Measurements from ENCODE around the gene DNAJC9. TPM values are rescaled to one million over a fixed set of nuclear protein-coding genes. Genes with fewer than 3 reads are reported as not detected.

DNAJC9 gene

GRCh38 chr10:73210395-73211105 is 36.5 kb downstream of the DNAJC9 start:
- no peaks in the 10 kb centered on the region for H3K27me3 ChIP-seq (ENCODE audit: control insufficient read depth, insufficient read depth, low read length)
- H3K36me3 ChIP-seq (ENCODE audit: insufficient read depth, low read length) = peaks cover 3% of the 10 kb centered on the region
- H3K4me3 ChIP-seq (ENCODE audit: low read length) = no peak overlapping the region

GRCh38 chr10:73209705-73210104 is 37.4 kb downstream of the DNAJC9 start:
- Histone ChIP-seq H3K36me3 (ENCODE audit: insufficient read depth, low read length) (peaks cover 6% of the 10 kb centered on the region), H3K9ac (ENCODE audit: low read depth, low read length) (no peak overlapping the region), H3K9me3 (replicated peaks; ENCODE audit: low read length) (no peaks in the 10 kb centered on the region), H3K4me1 (ENCODE audit: control insufficient read depth, insufficient read depth, low read length) (no peaks in the 10 kb centered on the region), H3K27me3 (ENCODE audit: control insufficient read depth, insufficient read depth, low read length) (no peaks in the 10 kb centered on the region), H3K4me3 (ENCODE audit: low read length) (no peak overlapping the region), H3K4me2 (ENCODE audit: low read length) (no peak overlapping the region)

More at GRCh38 chr10:73210395-73211105, 36.5 kb downstream of the DNAJC9 start:
- H3K4me2 ChIP-seq (ENCODE audit: low read length) = no peak overlapping the region
- no peaks in the 10 kb centered on the region for H3K4me1 ChIP-seq (ENCODE audit: control insufficient read depth, insufficient read depth, low read length)
- H3K9me3 ChIP-seq (replicated peaks; ENCODE audit: low read length) = no peaks in the 10 kb centered on the region
- no peak overlapping the region for H3K9ac ChIP-seq (ENCODE audit: low read depth, low read length)

GRCh38 chr10:73207883-73208282 is 39.2 kb downstream of the DNAJC9 start:
- H3K4me3 ChIP-seq (ENCODE audit: low read length) = no peak overlapping the region
- H3K9me3 ChIP-seq (replicated peaks; ENCODE audit: low read length) = no peaks in the 10 kb centered on the region
- peaks cover 6% of the 10 kb centered on the region for H3K36me3 ChIP-seq (ENCODE audit: insufficient read depth, low read length)
- H3K9ac ChIP-seq (ENCODE audit: low read depth, low read length) = no peak overlapping the region
- H3K4me1 ChIP-seq (ENCODE audit: control insufficient read depth, insufficient read depth, low read length) = no peaks in the 10 kb centered on the region
- no peak overlapping the region for H3K4me2 ChIP-seq (ENCODE audit: low read length)
- H3K27me3 ChIP-seq (ENCODE audit: control insufficient read depth, insufficient read depth, low read length) = no peaks in the 10 kb centered on the region

DNA sequence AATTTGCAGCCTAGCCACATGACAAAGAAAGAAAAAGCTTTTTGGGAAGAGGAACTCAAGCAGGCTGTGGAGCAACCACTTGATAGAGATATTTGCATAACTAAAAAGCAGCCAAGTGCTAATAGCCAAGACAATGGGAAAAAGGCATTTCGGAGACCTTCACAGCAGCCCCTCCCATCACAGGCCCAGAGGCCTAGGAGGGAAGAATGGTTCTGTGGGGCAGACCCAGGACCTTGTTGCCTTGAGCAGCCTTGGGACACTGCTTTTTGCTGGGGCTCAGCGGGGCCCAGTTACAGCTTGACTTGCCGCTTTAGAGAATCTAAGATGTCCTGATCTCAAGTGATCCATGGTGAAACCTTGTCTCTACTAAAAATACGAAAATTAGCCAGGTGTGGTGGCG is 40.7 kb downstream of the DNAJC9 start:
- H3K9ac ChIP-seq (ENCODE audit: low read depth, low read length) = no peak overlapping the region
- no peaks in the 10 kb centered on the region for H3K27me3 ChIP-seq (ENCODE audit: control insufficient read depth, insufficient read depth, low read length)
- H3K36me3 ChIP-seq (ENCODE audit: insufficient read depth, low read length) = peaks cover 6% of the 10 kb centered on the region
- no peaks in the 10 kb centered on the region for H3K4me1 ChIP-seq (ENCODE audit: control insufficient read depth, insufficient read depth, low read length)
- H3K4me3 ChIP-seq (ENCODE audit: low read length) = no peak overlapping the region
- H3K4me2 ChIP-seq (ENCODE audit: low read length) = no peak overlapping the region
- H3K9me3 ChIP-seq (replicated peaks; ENCODE audit: low read length) = no peaks in the 10 kb centered on the region

- Histone ChIP-seq H3K4me3 (ENCODE audit: low read length) (no peak overlapping the region), H3K9ac (ENCODE audit: low read depth, low read length) (no peak overlapping the region), H3K36me3 (ENCODE audit: insufficient read depth, low read length) (peaks cover 6% of the 10 kb centered on the region), H3K4me1 (ENCODE audit: control insufficient read depth, insufficient read depth, low read length) (no peaks in the 10 kb centered on the region), H3K27me3 (ENCODE audit: control insufficient read depth, insufficient read depth, low read length) (no peaks in the 10 kb centered on the region), H3K9me3 (replicated peaks; ENCODE audit: low read length) (no peaks in the 10 kb centered on the region), H3K4me2 (ENCODE audit: low read length) (no peak overlapping the region)
Observed at GRCh38 chr10:73205890-73206289, 41.2 kb downstream of the DNAJC9 start.

DNA sequence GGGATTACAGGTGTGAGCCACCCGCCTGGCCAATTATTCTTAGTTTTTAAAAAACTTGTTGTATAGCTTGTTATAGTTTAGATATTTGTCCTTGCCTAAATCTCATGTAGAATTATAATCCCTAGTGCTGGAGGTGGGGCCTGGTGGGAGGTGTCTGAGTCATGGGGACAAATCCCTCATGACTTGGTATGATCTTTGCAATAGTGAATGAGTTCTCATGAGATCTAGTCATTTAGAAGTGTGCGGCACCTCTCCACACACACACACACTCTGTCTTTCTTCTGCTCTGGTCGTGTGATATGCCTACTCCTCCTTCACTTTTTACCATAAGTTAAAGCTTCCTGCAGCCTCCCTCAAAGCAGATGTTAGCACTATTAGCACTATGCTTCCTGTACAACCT is 42.0 kb downstream of the DNAJC9 start:
- H3K27me3 ChIP-seq (ENCODE audit: control insufficient read depth, insufficient read depth, low read length) = no peaks in the 10 kb centered on the region
- no peak overlapping the region for H3K9ac ChIP-seq (ENCODE audit: low read depth, low read length)
- H3K36me3 ChIP-seq (ENCODE audit: insufficient read depth, low read length) = peaks cover 7% of the 10 kb centered on the region
- H3K4me3 ChIP-seq (ENCODE audit: low read length) = no peak overlapping the region
- no peaks in the 10 kb centered on the region for H3K4me1 ChIP-seq (ENCODE audit: control insufficient read depth, insufficient read depth, low read length)
- no peaks in the 10 kb centered on the region for H3K9me3 ChIP-seq (replicated peaks; ENCODE audit: low read length)
- H3K4me2 ChIP-seq (ENCODE audit: low read length) = no peak overlapping the region

Small RNA genes lying within 50 kb of the gene (small RNA-seq; reads per million reads assigned to genes)
- gene RF00019 = not detected
- not detected for gene RNU6-833P
